ENCODE measurements around the gene TCF4.

Gene TCF4

DNA sequence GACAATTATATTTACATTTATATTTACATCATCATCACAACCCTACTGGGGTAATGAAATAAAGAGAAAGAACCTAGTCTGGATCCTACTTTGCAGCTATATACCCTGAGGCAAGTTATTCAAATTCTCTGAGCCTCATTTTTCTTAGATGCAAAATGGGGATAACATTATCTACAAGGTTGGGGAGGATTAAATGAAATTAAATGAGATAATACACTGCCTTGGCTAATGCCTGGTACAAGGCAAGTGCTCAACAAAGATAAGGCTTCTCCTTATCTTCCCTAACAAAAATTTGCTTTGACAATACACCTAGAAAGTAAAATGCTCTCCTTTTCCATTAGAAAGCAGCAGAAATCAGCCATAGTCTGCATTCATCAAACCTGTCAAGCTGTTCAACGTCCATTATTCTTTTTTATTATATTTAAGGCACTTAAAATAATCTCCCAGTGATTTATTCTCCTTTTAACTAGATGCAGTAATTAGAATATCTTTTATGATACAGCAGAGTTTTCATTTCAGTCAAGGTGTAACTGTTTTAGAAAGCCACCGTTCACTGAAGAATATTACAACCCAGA lies 44.8 kb downstream of the TCF4 start:
- DNase-seq = no peak

DNA sequence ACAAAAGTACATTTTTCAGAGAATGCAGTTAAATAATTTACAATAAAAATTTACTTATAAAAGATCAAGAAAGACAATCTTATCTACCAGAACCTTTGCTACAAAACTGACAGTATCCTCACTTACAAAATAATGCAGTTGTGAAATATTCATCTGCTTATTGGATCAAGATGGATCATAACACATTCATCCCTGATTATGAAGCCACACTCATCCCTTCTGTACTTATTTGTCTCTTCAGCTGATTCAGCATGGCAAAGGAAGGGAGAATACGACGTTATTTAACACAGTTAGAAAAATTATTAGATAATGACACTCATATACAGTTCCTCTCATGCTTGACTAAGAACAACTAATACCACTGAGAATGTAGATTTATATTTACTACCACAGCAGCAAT lies 46.4 kb downstream of the TCF4 start:
- DNase-seq = no peak

DNA sequence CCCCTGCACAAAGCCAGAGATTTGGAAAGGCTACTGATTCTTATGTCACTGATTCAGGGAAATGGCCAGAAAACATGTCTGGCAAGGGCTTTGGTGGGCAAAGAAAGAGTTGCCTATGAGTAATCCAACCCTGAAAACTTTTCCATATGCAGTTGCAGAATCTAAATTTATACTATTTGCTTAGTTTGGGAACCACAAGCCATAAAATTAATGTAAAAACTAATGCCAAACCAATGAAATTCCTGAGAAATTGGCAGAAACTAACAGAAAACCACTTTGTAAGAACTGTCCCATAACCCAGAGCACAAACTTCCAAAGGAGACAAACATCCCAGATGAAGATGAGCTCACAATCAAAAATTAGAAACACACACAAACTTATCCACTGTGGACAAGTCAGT lies 48.8 kb downstream of the TCF4 start:
- DNase-seq = no peak

DNA sequence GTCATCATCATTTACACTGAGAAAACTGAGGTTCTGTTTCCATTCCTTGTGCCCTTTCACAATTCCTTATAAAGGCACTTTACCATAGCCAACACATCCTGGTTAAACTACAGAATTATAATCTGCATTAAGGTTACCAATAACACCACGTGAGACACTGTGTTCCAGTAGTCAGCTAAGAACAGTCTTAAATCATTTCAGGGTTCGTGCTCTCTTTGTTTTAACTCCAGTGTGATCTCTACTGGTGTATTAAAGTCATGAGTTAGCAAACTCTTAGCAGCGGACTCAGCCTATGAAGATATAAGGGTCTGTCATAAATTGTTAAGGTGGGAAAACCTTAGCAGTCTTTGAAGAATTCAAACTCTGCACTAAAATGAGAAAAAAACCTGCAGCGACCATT lies 53.0 kb downstream of the TCF4 start:
- no peak for DNase-seq

DNA sequence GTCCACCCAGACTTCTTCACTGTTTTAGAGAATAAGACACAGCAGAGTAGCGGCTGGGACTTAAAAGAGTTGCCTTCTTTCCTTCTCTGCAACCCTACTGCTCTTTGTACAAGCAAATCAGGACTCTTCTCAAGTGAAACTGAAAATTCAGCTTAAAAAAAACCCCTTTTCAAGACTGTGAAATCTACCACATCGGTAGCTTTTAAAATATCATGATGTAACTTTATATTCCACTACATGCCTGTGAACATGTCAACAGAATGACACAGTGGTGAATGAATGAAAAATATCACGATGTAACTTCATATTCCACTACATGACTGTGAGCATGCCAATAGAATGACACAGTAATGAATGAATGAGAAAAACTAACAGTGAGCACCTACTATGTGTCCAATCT lies 53.4 kb downstream of the TCF4 start:
- DNase-seq = no peak

DNA sequence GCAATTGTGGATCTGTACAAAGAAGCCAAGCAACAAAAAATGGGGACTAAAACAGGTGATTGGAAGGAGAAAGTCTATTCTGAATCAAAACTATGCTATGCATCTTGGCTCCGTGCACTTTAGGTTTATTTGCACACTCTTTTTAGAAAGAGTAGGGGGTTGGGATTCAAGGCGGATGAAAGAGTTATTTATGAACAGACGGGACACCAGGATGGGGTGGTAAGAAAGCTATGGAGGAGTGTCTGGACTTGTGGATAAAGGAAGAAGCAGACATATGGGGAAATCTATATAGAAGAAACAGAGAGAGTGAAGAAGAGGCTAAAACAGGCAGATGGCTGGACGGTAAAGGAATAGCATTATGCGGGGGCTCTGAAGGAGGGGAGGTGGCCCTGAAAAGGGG lies 57.8 kb downstream of the TCF4 start:
- DNase-seq = no peak

DNA sequence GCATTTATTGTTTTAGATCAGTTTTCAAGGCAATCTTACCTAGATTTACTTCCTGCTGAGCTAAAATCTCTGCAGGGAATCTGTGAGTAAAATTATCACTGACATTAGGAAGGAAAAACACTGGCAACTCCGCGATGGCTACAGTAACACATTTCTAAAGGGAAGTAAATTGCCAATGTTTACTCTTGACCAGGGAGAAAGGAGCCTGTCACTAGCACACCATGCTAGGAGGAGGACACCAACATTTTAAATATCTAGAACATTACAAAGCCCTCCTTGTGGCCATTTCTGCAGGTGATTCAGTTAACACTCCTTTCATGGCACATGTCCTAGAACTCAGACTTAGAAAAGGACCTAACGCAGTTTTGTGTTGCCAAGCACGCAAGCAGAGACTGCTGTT lies 58.4 kb downstream of the TCF4 start:
- no peak for DNase-seq

DNA sequence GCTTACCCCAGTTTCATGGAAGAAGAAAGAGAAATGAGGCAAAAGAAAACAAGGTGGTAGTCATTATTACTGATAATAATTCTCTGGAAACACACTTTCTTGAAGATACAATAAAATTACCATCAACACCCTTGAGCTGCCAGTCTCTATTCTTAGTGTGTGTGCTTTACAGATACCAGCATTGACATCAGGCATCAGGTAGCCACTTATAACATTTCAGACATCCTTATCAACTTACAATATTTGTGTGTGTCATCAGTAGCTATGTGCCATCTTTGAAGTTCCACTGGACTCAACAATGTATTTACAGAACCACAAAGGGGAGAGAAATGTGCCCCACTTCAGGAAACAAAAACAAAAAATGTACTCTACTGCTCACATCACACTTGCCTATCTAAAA lies 62.1 kb downstream of the TCF4 start:
- no peak for DNase-seq

DNA sequence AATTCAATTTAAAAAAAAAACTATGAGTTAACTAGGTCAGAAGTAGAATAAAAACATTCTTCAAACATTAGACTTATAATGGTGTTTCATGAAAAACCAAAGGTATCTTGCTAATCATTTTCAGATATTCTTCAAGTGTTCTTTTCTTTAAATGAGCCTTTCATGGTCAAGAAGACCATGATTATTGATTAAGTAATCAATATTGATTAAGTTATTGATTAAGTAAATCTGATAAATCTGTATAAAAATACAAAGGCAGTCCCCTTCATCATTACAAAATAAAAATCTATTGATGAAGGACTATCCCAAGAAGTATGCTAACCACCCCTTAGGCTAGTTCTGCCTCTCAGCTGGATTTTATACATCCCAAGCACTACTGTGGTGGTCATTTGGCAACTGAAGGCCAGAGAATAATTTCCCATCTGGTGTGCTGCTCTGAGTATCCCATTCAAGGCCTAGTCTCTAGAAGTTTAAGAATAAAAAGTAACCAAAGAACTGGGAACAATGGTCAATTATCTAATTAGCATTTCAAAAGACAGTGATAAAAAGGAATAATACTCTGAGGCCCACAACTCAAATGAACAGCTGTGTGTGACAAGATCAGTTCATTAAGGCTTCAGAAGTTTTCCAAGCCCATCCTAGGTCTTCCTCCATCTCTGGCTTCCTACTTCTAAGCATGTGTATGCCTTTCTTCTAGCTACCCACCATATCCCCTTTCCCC lies 63.5 kb downstream of the TCF4 start:
- no peak for DNase-seq

DNA sequence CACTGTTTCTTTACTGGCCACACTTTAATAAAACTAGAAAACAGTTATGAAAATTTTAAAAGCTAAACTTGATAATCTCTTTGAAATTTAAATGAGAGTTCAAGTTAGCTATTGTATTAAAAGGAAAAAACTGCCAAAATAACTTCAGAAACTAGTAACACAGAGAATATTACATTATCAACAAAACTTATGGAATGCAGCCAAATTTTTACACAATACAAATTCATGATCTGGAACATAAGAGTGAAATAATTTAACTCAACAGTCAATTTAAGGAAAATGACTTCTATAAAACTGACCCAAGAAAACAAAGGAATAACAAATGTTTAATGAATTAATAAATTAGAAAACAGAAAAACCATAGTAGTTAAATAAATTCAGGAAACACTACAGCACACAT lies 65.0 kb downstream of the TCF4 start:
- DNase-seq = no peak

DNA sequence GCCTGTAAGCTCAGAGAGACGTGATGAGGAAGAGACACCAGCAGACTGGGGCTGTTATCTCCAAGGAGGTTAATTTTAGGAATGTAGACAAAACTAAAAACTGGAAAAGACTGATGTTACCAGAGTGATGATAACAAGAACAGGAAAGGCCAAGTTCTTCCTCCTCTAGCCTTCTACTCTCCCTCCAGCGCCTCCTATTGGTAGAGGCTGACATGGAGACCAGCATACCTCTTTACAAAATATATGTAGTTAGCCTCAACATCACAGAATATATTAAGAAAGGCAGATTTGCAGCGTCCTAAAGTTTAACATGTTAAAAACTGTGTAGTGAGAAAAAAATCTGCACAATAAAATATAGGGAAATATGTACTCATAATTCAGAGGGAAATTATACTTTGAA lies 66.0 kb downstream of the TCF4 start:
- no peak for DNase-seq

DNA sequence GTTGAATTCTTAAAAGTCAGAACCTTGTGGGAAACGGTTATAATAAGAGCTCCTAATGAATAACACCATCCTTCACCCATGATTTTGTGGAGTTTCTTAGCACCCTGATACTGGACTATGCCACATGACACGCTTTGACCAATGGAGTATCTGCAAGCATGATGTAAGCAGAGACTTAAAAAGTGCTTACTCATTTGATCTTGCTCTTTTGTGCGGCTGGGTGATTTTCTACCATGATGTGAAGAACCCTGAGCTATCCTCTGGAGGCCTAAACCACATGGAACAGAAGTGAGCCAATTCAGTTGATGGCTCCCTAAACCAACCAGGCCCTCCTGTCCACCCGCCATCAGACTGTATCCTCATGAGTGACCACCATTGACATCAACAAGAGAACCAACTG lies 70.9 kb downstream of the TCF4 start:
- DNase-seq = no peak

DNA sequence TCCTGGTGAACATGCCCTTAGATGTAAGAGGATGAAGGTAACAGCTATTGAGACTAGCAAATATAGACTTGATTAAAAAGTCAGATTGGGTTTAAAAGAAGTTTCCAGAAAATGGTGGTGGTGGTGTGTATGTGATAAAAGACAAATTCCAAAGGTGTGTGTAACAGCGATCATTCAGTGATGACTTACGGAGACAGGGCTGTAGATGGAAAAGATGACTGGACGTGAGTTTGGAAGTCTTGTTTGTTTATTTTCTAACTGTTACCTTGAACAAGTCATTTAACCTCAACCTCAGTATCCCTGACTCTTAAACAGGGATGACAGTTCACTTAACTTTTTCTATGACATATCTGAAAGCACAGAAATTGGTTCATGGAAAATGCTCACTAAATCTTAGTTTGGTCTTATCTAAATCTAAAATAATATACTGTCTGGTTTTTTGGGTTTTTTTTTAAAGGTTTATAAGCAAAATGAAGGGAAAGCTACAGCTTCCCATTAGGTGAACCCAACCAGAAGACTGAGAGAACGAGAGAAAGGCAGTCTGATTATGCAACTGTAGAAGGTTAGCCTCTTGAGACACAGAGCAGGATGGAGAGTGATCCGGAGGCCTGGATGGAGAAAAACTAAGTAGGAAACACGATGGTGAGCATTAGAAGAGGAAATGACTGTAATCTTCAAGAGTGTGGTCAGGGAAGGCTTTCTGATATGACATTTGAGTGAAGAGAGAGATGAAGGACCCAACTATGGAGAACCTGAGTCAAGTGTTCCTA lies 71.9 kb downstream of the TCF4 start:
- no peak for DNase-seq

DNA sequence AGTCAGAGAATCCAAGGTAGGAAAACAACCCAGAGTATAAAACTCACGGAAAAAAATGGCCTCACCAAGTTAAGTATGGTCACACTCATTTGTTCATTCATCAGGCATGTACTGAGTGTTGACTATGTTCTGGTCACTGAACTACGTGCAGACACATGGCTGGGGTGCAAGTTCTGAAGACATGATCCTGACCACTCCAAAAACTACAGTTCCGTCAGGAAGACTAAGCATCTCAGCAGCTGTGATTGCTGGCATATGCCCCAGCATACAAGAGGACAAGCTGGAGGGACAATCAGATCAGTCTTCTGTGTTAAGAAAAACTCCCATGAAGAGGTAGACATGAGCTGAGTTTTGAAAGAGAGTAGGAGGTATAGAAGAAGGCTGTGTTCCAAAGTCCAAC lies 72.8 kb downstream of the TCF4 start:
- no peak for DNase-seq

DNA sequence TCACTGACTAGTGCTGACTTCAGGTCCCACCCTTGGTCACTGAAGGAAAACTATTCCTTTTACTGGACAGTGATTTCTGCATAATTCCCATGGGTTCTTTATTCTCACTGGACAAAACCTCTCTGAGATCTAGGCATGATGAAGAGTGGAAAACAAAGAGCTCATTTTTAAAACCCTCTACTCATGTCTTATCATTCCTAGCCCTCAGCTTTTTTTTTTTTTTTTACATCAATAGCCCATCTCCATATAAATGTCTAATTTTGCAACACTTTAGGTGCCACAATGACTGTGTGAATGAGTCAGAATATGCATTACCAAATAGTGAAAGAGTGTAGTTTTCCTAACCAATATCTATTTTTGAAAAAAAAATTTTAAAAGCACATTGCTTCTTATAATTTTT lies 74.8 kb downstream of the TCF4 start:
- DNase-seq = no peak

DNA sequence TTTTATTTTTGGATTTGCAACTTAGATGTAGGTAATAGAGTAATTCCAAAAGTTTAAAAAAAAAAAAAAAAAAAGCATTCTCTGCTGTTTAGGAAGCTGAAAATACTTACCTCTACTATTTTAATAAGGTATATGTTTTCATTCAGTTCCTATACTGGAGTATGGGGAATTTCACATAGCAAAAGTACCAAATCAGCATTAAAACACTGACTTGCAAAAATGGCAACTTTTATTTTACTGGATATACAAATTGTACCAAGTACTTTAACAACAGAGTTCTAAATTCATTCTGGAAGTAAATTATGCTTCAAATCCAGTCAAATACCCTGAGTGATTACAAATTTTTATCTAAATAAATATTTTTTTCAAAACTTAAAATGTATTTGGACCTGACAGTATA lies 76.7 kb downstream of the TCF4 start:
- DNase-seq = no peak

DNA sequence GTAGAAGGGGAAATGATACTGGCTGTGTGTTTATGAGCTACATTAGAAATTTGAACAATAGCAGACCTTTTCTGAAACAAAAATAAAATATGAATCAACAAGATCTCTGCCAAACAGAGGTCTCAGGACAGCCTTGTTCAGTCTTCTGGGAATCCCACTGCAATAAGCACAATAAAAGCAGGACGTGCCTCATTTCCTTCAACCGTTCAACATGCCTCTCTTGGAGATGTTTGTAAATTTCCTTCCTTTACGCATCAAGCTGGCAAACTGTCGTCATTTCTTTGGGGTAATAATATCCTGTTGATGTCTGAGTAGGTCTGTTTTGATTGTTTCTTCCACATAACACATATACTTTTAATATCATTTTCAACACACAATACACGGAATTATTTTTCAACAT lies 77.2 kb downstream of the TCF4 start:
- DNase-seq = no peak

DNA sequence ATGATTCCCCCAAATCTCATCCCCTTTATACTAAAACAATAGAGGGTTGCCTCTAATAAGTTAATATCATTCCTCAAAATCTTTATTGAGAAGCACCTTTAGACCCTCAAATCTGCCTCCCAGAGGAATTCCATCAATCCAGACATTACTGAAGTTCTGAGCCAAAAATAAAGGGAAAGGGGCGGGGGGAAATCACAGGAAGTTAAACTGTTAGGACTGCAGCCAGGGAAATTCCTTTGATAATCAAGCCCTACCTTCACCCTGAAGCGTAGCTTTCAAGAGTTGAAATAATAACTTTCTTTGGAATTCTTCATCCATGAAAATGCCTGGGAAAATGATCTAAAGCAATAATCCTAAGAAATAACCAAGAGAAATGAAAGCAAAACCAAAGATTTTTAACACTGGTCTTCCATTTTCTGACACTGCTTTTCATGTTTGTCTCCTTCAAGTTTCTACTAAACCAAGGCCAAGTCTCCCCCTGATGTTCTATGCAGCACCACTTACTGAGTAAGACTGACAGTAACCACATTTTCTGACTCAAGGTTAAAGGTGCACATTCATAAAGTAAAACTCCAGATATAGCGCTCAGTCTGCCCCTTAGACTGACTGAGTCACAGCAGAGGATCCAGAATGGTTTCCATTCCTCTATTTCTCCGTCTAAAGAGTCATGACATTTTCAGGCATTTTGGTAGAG lies 78.2 kb downstream of the TCF4 start:
- no peak for DNase-seq

DNA sequence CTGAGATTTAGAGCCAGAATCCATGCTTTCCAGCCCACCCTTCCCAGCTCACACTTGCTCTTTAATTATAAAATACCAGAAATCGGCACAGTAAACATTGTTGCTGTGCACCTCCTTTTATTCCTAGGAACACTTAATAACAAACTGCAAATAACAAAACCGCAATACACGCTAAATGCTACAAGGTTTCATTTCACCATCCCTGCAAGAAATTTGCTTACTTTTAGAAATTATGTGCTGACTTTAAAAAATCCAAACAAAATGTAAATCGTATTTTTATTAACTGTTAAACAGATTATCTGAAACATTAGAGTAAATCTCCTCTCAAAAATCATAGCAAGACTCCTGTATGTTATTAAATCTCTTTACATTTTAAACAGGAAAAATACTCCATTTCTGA lies 79.3 kb downstream of the TCF4 start:
- no peak for DNase-seq

DNA sequence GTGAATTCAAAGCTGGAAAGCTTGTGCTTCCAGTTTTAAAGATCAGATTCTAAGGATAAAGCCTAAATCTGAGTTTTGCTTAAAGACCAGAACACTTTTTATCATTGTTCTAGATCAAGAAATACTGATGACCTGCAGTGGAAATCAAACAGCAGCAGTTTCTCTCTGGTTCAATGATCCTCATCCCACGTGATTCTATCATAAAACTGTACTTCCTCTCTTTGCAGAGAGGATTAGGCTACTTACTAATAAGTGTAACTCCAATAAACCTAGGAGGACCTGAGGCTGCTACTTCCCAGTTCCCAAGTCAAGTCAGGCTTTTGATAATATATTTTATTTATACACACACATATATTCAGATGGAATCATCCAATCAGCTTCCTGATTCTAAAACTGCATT lies 81.9 kb downstream of the TCF4 start:
- DNase-seq = no peak

DNA sequence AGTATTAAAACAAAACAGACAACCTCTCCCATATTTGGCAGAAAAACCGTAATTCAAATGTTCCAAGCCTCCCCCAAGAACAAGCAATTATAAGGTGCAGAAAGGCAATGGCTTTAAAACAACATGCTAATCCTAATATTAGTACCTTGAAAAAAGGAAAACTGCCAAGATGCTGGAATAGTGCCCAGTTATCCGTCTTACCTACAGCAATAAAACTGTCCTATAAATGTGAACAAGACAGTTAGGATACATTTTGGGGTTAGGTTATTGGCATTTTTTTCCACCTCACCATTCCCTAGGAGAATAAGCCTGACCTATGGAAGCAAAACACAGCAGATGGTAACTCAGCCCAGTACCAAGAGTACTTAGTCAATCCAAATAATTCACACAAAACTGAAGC lies 83.2 kb downstream of the TCF4 start:
- DNase-seq = no peak

DNA sequence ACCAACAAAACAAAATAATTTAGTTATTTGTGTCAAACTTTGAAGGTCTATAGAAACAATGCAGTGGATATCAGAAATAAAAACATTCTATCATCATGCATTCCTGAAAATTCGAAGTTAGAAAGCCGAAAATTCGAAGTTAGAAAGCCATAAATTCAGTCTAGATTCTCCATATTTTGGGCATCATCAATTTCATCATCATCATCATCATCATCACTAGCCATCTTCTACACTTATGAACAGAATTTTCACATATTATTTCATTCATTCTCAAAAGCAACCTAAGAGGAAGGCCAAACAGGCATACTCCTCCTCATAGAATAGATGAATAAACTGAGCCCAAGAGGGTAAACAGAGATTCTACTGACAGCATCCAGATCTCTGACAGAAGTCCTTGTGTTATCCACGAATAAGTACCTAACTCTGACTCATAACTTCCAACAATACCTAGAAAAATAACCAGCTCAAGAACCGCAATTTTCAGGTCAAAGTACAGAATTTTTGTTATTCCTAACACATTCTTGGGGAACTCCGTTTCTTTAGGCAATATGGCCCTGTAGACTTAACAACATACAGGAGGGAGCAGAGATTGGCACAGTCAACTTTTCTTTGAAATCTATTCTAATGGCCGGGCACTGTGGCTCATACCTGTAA lies 84.7 kb downstream of the TCF4 start:
- DNase-seq = no peak

DNA sequence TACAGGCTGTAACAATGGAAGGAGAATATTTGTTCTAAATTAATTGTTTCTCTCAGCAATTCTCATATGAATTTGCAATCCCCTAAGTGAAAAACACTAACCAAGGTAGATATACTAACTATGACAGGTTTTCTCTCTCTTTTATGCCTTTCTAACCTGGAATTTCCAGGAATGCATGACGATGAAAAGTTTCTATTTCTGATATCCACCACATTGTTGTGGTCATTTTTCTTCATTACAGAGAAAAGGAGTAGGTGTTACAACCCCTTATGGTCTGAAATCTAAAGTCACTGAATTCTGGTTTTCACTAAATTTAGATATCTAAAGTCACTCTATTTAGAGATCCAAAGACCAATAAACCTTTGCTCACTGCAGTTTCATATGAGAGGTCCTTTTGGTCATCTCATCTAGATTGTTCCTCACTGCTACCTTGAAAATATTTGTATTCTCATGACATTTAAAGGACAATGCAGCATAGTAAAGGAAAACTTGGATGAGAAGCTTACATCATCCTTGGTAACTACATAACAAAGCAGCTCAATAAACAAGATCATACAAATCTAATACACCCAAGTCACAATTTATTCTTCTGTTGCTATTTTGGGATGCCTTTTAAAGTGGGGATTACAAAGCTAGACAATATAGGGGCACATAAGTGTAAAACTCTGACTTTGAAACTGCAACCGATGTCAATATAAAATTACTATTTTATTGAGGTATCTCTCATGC lies 85.8 kb downstream of the TCF4 start:
- no peak for DNase-seq
